ENCODE data around the gene FHIT.

GRCh38 chr3:60217156-60217911 lies 1033.9 kb downstream of the FHIT start:
- no peak for TF ChIP-seq GATA2 (IDR thresholded peaks at IDR 0.05; ENCODE audit: low read depth, low read length)
- no peak for TF ChIP-seq GATA3 (IDR thresholded peaks at IDR 0.05; ENCODE audit: low read depth, low read length)

All from SH-SY5Y (cell line).